ENCODE data around the gene SOX30. TPM values are rescaled to one million over a fixed set of nuclear protein-coding genes. Genes with fewer than 3 reads are reported as not detected.

Gene SOX30
- polyA plus RNA-seq, 1 donor, result 0.26 TPM

DNA sequence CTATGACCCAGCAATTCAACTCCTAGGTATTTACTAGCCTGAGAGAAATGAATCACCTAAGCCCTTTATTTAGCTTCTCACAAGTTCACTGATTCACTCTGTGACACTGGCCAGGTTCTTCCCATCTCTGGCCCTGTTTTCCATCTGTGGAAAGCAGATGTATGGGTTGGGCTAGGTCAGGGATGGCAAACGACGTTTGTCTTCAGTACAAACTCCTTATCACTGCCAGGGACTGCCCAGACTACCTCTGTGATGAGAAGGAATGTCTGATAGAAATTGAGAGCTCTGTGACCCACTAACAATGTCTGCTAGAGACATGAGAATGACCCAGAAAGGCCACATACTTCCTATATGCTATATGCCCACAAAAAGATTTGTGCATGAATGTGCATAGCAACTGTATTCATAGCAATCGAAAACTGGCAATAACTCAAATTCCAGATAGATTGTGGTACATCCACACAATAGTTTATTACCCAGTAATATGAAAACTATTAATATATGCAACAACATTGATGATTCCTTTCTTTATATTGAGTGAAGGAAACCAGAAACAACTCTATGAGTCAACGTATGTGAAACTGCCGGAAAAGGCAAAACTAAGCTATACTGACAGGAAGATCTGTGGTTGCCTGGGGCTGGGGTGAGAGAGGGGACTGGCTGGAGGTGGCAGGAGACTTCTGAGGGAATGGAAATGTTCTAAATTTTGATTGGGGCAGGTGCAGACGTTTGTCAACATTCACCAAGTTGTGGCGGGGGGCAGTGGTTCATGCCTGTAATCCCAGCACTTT lies 44.7 kb downstream of the SOX30 start:
- DNase-seq, result no peak

DNA sequence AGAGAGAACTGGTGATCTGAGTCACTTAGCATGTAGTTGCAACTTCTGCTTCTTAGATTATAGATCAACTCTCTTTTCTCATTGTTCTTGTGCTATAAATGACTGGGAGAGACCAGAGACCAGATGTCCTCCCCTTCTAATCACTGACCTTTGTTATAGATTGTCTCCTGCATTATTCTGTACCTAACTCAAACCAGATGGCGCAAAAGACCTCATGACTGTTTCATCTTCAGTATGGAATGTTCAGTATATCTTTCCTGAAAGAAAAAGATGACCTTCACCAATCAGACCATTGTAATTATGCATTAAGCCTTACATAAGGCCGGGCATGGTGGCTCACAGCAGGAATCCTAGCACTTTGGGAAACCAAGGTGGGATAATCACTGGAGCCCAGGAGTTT lies 46.2 kb downstream of the SOX30 start:
- DNase-seq, result no peak

DNA sequence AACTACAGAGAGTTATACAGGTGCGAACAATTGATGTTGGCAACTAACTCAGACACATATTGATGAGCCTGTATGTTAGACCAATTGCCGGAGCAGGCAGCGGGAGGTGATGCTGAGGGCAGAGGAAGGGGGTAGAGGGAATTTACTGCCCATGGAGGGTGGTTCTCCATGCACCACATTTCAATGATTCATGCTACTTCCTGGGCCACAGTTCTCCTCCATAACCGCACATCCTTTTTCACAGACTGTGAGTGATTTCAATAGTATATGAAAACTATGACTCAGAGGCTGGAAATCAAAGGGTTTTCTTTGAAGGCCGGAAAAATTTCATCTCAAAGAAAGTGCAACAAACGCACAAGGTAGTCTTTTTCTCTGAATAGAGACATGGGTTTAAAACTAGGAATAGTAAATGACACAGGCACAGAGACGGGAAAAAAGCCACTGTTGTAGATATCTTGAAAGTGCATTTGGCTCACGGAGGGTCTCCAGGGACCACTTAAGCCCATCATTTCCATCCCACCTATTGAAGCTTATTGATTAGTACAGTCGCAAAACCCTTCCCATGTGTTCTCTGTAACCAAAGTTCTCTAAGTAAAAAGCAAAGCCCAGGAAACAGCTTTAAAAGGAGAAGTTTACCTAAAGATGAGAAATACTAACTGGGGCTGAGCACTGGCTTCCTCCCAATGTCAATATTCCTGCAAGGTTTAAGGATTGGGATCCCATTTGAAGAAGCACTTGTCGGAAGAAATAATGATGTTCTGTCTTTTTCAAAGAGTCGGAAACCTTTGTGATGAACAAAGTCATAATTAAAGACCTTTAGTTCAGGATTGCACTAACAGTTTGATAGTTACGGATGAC lies 48.7 kb downstream of the SOX30 start:
- DNase-seq, result no peak

DNA sequence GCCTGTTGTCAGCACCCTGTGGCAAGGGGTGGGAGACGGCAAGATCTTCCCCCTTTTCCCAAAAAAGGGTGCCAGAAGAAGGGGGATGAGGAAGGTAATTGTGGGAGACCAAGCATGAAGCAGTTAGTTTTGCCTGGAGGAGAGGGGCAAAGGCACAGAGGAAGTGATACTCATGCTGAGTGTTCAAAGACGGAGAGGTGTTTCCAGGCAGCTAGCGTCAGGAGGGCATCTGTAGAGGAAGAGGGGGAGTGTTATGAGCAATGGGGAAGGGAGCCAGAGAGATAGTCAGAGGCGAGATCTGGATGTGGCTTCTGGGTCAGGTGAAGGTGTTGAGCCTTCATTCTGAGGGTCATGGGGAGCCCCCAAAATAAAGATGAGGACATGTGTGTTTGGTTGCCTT lies 49.7 kb downstream of the SOX30 start:
- DNase-seq, result no peak

DNA sequence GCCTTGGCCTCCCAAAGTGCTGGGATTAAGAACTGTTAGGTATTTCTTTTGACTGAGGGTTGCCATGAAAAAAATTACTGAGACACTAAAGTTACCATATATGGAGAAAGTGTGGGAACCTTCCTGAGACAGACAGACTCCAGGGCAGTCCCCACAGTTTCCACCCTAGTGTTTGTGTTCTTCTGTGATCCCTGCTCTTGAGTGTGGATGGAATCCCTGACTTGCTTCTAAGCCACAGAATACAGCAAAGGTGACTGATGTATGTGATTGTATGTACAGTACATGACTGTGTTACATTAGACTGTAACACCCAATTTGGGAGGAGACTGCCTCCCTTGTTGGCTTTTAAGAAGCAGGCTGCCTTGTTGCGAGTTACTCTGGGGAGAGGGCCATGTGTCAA lies 52.0 kb downstream of the SOX30 start:
- no peak for DNase-seq

DNA sequence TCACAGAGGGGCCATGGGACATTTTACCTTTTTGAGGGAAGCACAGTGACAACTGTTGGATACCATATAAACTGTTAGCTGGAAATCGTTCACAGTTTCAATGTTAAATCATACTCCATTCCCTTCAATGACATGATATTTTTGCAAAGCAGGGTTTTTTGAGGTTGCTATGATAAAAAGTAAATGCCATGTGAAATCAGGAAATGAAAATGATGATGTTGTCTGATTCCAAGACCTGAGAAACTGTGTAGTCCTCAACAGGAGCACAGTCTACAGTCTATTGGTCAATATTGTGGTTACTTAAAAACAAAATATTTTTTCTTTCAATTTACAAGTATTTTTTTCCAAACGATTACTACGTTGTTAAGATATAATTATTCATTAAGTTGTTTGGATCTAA lies 52.7 kb downstream of the SOX30 start:
- DNase-seq, result no peak

DNA sequence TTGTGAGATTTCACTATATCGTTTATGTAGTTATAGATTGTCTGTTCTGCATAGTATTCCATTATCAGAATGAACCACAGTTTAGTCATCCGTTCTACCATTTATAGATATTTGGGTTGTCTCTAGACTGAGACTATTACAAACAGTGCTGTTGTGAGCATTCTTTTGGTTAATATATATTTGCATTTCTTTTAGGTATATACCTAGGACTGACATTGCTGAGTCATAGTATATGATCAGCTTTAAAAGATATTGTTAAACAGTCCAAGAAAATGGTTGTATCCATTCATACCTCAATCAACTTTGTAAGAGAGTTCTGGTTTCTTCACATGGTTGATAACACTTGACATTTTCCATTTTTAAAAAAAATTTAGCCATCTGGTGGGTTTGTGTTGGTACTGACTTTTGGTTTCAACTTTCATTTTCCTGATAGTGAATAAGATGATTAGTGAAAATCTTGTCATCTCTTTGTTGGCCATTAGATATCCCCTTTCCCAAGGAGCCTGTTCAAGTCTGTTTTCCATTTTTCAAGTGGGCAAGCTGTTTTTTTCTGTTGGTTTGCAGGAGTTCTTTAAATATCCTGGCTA lies 53.8 kb downstream of the SOX30 start:
- DNase-seq, result no peak

DNA sequence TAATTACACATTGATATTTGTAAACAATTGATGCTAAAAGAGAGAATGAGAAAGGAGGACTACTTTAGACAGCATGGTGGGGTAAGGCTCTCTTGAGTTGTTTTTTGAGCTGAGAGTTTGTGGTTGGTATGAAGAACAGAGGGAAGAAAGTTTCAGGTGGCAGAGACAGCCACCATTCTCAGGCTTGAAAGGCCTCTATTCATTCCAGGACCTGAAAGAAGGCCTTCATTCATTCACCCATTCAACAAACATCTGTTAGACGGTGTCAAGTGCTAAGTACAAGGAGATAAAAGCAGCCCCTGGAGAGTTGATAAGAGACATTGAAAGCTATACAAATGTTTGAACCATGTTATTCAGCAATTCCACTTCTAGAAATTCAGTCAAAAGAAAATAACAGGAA lies 55.0 kb downstream of the SOX30 start:
- DNase-seq, result no peak

DNA sequence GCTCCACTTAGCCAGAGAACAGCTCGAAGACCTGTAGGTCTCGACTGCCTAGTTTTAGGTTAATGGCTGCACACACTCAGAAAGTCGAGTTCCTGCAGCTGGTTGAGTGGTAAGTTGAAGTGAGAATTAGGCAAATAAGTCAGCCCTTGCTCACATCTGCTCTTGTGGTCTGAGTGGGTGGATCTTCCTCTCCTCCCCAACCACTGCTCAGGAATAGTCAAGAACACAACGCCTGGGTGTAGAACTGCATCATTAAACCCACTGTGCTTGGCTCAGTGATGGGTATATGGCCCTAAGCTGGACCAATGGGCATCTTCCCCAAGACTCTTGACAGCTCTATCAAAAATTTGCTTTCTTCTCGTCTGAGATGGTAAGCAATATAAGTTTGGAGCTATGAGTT lies 55.8 kb downstream of the SOX30 start:
- no peak for DNase-seq

DNA sequence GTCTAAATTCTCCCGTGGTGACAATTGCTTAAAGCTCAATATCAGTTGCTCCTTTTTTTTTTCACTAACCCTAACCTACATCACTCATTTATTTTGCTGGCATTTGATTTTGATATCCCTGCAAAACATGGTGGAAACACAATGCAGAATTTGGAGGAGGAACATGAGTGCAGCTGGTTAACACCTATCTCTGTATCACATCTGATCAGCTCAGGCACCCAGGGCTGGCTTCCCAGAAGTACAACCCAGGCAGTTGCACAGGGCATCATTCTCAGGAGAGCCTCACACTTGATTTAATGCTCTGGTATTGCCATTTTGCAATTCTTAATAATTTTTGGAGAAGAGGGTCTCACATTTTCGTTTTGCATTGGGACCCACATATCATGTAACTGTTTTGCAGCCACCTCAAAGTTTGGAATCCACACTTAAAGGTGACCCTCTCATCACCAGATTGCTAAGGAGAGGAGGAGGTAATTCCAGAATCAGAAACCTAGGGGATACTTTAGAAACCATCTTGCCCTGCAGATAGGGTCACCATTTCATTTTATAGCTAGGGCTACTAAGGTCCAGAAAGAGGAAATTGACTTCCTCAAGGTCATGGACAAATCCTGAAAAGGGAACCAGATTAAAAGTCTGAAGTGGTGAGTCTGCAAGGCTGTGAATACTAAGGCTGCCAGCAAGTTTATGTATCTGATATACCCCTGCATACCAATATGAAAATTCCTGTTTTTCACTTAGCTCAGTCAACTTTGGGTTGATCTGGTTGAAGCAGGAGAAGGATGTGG lies 57.4 kb downstream of the SOX30 start:
- no peak for DNase-seq

DNA sequence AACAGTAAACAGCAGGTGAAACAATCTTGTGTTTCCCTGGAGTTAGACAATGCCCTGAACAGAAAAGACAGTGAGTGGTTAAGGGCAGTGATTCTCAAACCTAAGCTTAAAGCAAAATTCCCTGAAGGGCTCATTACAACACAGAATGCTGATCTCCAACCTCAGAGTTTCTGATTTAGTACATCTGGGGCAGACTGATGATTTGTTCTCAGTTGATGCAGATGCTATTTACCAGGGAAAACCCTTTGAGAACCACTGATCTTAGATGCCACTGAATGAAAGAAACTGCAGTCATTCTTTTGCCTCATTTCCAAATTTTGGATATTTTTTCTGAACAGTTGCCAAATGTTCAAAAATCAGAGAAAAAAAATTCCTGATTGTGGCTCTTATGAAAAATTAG lies 58.0 kb downstream of the SOX30 start:
- no peak for DNase-seq

DNA sequence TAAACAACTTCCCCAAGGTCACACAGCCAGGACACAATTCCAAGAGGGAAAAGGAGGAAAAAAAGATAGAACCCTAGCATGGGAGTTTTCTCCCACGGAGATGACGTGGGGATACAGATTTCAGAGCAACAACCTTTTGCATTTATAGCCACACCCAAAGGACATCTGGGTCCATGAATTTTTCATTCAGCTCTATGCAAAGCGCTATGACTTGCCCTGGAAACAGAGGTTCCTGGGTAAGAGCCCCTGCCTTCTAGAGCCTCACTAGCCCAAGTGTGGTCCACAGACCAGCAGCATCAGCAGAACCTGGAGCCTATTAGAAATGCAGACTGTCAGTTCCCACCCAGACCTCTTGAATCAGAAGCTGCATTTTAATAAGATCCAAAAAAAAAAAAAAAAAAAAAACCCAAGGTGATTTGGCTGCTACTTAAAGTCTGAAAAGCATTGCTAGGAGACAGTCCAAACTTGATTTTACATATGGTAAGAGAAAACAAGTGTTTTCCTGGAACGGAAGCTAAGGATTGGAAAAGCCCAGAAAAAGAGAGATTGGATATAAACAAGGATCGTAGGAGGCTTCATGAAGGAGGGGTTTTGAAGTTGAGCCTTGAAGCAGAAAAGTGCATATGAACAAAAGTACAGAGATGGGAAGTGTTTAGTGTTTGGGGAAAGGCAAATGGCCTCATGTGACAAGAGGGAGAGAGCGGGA lies 59.0 kb downstream of the SOX30 start:
- no peak for DNase-seq

DNA sequence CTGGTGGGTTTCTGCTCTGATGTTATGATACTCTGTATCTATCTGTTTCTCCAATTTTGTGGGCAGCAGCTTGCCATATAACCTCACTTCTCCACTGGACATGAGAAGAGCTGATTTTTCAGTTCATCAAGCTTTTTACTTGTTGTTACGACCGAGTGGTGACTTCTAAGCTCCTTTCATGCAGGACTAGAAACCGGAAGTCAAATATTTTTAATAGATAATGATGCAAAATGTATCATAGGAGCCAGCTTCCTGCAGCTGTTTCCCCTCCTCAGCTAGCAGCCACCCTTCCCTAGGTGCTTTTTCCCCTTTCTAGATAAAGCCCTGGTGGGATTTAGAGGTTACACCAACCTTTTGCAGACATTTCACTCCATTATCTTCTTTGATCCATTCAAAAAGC lies 59.6 kb downstream of the SOX30 start:
- no peak for DNase-seq

DNA sequence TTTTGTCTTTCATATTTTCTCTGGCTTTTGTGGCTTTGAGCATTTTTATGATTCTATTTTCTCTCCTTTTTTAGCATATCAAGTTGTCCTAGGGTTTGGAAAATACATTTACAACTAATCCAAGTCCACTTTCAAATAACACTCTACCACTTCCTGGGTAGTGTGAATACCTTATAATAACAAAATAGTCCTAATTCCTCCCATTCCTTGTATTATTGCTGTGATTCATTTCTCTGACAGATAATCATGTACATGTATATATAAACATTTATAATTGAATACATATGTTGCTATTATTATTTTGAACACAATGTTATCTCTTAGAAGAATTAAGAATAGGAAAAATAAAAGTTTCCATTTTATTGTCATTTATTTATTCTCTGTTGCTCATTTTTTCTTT lies 61.8 kb downstream of the SOX30 start:
- no peak for DNase-seq

DNA sequence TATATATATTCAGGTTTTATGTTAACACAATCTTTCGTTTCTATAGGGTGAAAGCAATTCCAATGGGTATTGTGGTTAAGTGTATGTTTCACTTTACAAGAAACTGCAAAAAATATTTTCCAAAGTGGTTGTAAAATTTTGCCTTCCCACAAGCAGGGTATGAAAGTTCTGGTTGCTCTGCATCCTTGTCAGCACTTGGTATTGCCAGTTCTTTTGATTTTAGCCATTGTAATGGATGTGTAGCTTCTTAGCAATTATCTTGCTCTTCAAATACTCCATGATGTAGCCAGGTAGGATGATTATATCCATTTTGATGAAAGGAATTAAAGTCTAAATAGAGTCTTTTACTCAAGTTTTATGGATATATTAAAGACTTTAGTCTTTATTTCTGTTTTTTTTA lies 67.6 kb downstream of the SOX30 start:
- no peak for DNase-seq

DNA sequence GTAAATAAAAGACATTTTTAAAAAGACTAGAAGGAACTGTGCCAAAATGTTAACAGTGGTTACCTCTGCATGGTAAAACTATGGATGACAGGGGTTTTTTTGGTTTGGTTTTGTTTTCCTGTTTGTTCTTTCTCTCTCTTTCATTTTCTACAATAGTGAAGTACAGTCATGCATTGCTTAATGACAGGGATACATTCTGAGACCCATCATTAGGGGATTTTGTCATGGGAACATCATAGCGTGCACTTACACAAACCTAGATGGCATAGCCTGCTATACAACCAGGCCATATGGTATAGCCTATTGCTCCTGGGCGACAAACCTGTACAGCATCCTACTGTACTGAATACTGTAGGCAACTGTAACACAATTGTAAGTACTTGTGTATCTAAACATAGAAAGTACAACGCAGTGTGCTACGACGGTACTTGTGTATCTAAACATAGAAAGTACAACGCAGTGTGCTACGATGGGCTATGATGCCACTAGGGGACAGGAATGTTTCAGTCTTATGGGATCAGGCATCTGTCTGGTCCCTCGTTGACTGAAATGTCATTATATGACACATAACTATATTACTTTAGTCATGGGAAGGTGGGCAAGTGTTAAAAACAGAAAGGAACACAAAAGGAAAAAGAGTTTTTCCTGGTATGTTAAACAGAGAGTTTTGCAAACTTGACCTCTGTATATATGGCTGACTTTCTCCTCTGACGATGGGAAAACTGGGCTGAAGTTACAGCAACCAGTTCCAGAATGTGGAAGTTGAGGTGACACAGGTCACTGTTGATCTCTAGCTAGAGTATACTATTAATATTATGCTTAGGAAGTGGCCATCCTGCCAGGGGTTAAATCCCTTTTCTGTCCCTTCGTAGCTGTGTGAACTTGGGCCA lies 69.3 kb downstream of the SOX30 start:
- no peak for DNase-seq

DNA sequence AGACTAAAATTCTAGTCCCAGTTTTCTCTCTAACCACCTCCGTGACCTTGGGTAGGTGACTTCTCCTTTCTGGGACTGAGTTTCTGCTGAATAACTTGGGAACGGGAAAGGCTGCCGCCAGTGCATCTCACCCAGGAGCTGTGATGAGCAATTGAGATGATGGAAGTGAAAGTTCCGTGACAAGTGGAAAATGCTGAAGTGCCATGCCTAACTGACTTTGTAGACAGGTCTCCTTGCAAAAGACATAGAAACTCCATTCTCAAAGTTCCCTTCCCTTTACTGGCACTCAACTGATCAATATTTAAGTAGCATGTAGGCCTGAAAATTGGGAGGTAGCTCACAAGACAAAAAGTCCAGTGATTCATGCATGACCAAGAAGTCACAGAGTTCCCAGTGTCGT lies 70.3 kb downstream of the SOX30 start:
- no peak for DNase-seq

DNA sequence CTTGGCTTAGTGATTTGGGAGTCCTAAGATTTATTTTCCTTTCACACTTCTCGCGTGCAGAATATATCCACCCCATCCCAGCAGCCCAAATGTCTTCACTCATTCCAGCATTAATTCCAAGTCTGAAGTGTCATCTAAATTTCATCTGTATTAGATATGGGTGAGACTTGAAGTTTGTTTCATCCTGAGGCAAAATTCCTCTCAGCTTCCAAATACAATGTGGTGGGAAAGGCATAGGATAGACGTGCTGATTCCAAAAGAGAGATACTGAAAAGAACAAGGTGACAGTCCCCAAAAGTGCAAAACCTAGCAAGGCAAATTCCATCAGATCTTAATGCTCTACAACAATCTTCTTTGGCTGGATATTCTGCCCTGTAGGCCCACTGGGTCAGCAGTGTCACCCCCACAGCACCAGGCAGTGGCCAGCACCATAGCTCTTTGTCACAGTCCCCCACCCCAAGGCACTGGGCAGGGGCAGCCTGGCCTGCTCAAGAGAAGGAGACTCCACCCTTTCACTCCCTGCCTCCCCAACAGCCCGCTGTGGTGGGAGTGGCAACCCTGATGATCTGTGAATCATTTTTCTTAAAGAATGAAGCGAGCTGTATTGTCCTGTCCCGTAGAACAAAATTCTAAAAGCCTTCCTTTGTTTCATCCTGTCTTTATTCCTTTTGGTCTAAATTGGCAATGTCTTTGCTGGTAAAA lies 74.0 kb downstream of the SOX30 start:
- no peak for DNase-seq

DNA sequence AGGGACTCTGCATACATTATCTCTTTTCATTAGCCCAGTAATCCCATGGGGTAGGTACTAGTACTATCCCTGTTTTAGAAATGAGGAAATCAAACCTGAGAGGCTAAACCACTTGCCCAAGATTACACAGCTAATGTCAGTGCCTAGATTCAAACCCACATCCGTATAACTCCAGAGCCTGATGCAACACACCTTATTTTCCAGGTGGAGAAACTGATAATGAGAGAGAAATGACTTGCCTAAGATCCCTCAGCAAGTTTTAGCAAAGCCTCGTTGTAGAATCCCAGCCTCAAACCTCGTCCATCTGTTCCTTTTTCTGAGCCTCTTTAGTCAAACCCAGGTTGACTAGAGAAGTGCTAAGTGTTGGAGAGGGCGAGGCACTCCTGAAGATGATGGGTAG lies 75.6 kb downstream of the SOX30 start:
- no peak for DNase-seq

All from hindlimb muscle (tissue), 1 donor.